Measurements from ENCODE around the gene PITPNM1. TPM values are rescaled to one million over a fixed set of nuclear protein-coding genes. Genes with fewer than 3 reads are reported as not detected.

The PITPNM1 gene
- total RNA-seq, 1 experiment from 2014 or later: 65.0 TPM

DNA sequence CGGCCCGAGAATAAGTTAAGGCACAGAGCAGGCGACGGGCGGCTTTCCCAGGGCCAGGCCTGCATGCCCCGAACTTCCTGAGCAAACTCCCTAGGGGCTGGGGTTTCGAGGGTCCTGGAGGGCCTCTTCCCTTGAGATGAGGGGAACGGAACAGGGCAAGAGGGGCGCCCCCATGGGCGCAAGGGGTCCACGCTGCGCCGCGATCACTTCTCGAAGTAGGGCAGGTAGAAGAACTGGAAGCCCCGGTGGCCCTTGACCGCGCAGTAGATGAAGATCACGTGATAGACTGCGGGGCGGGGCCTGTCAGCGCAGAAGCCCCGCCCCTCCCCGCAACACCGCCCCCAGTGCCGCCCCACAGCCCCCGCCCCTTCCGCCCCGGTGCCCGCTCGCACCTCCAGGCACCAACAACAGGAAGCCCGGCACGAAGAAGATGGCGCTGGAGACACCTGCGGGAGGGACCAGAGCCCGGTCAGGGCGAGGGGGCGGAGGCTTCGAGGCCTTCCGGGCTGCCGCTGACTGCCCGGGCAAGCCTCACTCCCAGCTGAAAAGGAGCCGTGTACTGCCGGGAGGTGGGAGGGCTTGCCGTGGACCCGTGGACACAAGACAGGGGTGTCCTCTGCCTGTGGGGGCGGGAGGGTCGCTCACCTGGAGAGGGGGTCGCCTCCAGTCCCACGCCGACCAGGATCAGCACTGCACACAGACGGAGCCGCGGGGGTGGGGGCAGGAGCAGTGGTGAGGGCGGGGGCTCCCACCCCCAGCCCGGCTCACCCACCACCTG is 40.6 kb downstream of the PITPNM1 start:
- no peaks in the 10 kb centered on the region for H3K36me3 ChIP-seq (ENCODE audit: control insufficient read depth, insufficient read depth, low read length)
- Mint-ChIP-seq H3K36me3 (ENCODE audit: insufficient read depth, unreplicated experiment) (peaks cover 28% of the 10 kb centered on the region), H3K4me1 (ENCODE audit: low read depth, unreplicated experiment) (peaks cover 20% of the 10 kb centered on the region), H3K4me3 (ENCODE audit: unreplicated experiment) (peak overlapping the region; percentile 96), H3K27ac (ENCODE audit: unreplicated experiment) (peak overlapping the region; percentile 86), H3K27me3 (ENCODE audit: insufficient read depth, unreplicated experiment) (no peaks in the 10 kb centered on the region), H3K9me3 (ENCODE audit: unreplicated experiment) (no peaks in the 10 kb centered on the region)
- H3K9me3 ChIP-seq: no peaks in the 10 kb centered on the region
- intact Hi-C loops (cut with micrococcal nuclease; ENCODE audit: unreplicated experiment): loop anchor here (1.0 kb wide), 3 partner anchors 19 to 43 kb away; partner anchors contain the start of genes AIP and CORO1B
- TF ChIP-seq, protein P1, sequence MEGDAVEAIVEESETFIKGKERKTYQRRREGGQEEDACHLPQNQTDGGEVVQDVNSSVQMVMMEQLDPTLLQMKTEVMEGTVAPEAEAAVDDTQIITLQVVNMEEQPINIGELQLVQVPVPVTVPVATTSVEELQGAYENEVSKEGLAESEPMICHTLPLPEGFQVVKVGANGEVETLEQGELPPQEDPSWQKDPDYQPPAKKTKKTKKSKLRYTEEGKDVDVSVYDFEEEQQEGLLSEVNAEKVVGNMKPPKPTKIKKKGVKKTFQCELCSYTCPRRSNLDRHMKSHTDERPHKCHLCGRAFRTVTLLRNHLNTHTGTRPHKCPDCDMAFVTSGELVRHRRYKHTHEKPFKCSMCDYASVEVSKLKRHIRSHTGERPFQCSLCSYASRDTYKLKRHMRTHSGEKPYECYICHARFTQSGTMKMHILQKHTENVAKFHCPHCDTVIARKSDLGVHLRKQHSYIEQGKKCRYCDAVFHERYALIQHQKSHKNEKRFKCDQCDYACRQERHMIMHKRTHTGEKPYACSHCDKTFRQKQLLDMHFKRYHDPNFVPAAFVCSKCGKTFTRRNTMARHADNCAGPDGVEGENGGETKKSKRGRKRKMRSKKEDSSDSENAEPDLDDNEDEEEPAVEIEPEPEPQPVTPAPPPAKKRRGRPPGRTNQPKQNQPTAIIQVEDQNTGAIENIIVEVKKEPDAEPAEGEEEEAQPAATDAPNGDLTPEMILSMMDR (IDR thresholded peaks at IDR 0.05; ENCODE audit: insufficient read depth in 1 of 2, low read depth in 1 of 2, low read length in 1 of 2, severe bottlenecking in 1 of 2, unreplicated experiment in 1 of 2): no peak
- ChIA-PET CTCF (interaction anchor here (0.5 to 2.0 kb wide), 6 partner anchors 9 to 586 kb away, joined by 3 to 18 read pairs (median 3); partner anchors contain the start of gene PPP1CA), POLR2A (interaction anchor here (0.5 to 1.5 kb wide), 7 partner anchors 18 to 973 kb away, joined by 3 to 10 read pairs (median 3); partner anchors contain the start of genes AIP, CORO1B, PPP1CA and RBM4B)
- peaks cover 27% of the 10 kb centered on the region for H3K4me1 ChIP-seq
- BruUV-seq (replicated peaks): no TSS peak
- DNase-seq: peak; percentile 99
- no peaks in the 10 kb centered on the region for H3K27me3 ChIP-seq (replicated peaks; ENCODE audit: control insufficient read depth, insufficient read depth, low read length)
- H3K4me3 ChIP-seq (ENCODE audit: low read depth, low read length): peak overlapping the region; percentile 89

DNA sequence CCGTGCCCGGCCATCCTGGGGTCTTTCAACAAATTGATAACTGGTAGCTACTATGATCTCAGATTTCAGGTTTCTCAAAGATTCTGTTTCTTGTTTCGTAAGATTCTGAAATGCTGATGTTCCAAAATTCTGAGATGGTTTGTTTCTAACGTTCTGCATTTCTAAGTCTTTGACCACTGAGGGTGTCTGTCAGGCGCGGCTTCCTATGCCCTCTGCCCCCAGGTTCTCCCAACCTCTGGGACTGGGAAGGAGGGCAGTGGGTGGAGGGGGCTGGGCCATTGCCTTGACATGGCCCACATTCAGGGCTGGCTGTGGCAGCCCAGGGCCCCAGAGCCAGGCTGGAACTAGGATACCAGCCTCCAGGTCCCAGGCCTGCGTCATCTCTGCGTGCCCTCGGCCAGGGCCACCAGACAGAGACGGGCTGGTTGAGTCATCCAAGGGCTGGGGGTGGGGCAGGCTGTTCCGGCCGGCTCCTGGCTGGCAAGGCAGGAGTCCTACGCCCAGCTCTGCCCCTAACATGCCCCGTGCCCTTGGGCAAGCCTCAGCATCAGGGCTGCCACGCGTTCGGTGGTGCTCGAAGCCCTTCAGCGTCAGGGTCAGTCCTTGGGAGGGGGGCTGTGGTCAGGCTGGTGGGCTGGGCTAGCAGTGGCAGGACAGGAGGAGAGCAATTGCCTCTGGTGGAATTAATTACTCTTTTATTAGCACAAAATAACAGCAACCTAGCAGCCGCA is 41.3 kb downstream of the PITPNM1 start:
- Mint-ChIP-seq H3K4me3 (ENCODE audit: unreplicated experiment) (peak overlapping the region; percentile 96), H3K36me3 (ENCODE audit: insufficient read depth, unreplicated experiment) (peaks cover 28% of the 10 kb centered on the region), H3K4me1 (ENCODE audit: low read depth, unreplicated experiment) (peaks cover 20% of the 10 kb centered on the region), H3K27ac (ENCODE audit: unreplicated experiment) (peak overlapping the region; percentile 86), H3K27me3 (ENCODE audit: insufficient read depth, unreplicated experiment) (no peaks in the 10 kb centered on the region), H3K9me3 (ENCODE audit: unreplicated experiment) (no peaks in the 10 kb centered on the region)
- Histone ChIP-seq H3K9me3 (no peaks in the 10 kb centered on the region), H3K27me3 (replicated peaks; ENCODE audit: control insufficient read depth, insufficient read depth, low read length) (no peaks in the 10 kb centered on the region), H3K4me3 (ENCODE audit: low read depth, low read length) (peak overlapping the region; percentile 39), H3K4me1 (peaks cover 23% of the 10 kb centered on the region), H3K36me3 (ENCODE audit: control insufficient read depth, insufficient read depth, low read length) (no peaks in the 10 kb centered on the region)
- peak in 1 of 2 experiments; percentile 43 for DNase-seq
- ChIA-PET POLR2A (no interaction called here), CTCF (interaction anchor here (0.7 kb wide), 1 partner anchor 75 kb away, joined by 3 read pairs; no protein-coding TSS in a partner anchor)
- TSS peak; percentile 1 for BruUV-seq (replicated peaks)
- intact Hi-C loops (cut with micrococcal nuclease; ENCODE audit: unreplicated experiment): loop anchor here (1.0 kb wide), 3 partner anchors 19 to 43 kb away; partner anchors contain the start of genes AIP and CORO1B
- TF ChIP-seq, protein P1 (IDR thresholded peaks at IDR 0.05; ENCODE audit: insufficient read depth in 1 of 2, low read depth in 1 of 2, low read length in 1 of 2, severe bottlenecking in 1 of 2, unreplicated experiment in 1 of 2): no peak

DNA sequence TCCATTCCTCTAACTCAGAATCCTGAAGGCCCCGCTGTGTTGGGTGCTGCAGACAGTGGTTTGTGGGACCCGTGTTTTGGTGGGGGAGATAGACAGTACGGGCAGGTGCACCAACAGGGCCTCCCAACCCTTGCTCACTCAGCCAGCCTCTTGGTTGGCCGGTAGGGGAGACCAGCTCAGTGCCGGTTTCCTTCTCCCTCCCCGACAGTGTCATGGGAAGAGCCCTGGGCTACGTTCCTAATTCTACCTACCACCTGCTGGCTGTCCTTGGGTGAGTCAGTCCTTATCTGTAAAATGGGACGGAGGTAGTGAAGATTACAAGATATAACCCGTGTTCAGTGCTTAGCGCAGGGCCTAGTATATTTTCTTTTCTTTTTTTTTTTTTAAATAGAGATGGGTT is 42.0 kb downstream of the PITPNM1 start:
- no peak overlapping the region for H3K4me3 Mint-ChIP-seq (ENCODE audit: unreplicated experiment)
- intact Hi-C loops (cut with micrococcal nuclease; ENCODE audit: unreplicated experiment): no loop called here
- Histone ChIP-seq H3K9me3 (no peaks in the 10 kb centered on the region), H3K36me3 (ENCODE audit: control insufficient read depth, insufficient read depth, low read length) (no peaks in the 10 kb centered on the region), H3K27me3 (replicated peaks; ENCODE audit: control insufficient read depth, insufficient read depth, low read length) (no peaks in the 10 kb centered on the region), H3K4me3 (ENCODE audit: low read depth, low read length) (no peak overlapping the region), H3K4me1 (peaks cover 21% of the 10 kb centered on the region)
- TF ChIP-seq, protein P1 (IDR thresholded peaks at IDR 0.05; ENCODE audit: insufficient read depth in 1 of 2, low read depth in 1 of 2, low read length in 1 of 2, severe bottlenecking in 1 of 2, unreplicated experiment in 1 of 2): no peak
- H3K9me3 Mint-ChIP-seq (ENCODE audit: unreplicated experiment): no peaks in the 10 kb centered on the region
- H3K4me1 Mint-ChIP-seq (ENCODE audit: low read depth, unreplicated experiment): peaks cover 16% of the 10 kb centered on the region
- POLR2A ChIA-PET: interaction anchor here (0.5 to 1.0 kb wide), 2 partner anchors 20 to 117 kb away, joined by 3 to 6 read pairs; partner anchors contain the start of gene CORO1B
- BruUV-seq (replicated peaks): no TSS peak
- peak in 1 of 2 experiments; percentile 39 for DNase-seq
- CTCF ChIA-PET: interaction anchor here (0.7 kb wide), 1 partner anchor 74 kb away, joined by 3 read pairs; no protein-coding TSS in a partner anchor
- H3K27ac Mint-ChIP-seq (ENCODE audit: unreplicated experiment): no peak overlapping the region
- H3K36me3 Mint-ChIP-seq (ENCODE audit: insufficient read depth, unreplicated experiment): peaks cover 23% of the 10 kb centered on the region
- no peaks in the 10 kb centered on the region for H3K27me3 Mint-ChIP-seq (ENCODE audit: insufficient read depth, unreplicated experiment)
